HEK293 (cell line): Measurements from ENCODE around the gene SOX18.

Source experiments
- CTCF ChIA-PET: fragments of 350-600 bp; formaldehyde crosslinking; extraction: SDS; loops from one replicate; lab custom pipeline; 2021; ENCODE audit warnings: antibody characterized with exemption; lab: Yijun Ruan, JAX
- POLR2A ChIA-PET: fragments of 300-600 bp; formaldehyde crosslinking; extraction: SDS; loops from one replicate; lab custom pipeline; 2020; ENCODE audit warnings: antibody characterized with exemption, inconsistent platforms; lab: Yijun Ruan, JAX
- H3K27ac ChIP-seq: fragments of 200-500 bp; sonication (Bioruptor generic); 2 replicates; pipeline ENCODE4 v1.5.1; 2014; ENCODE audit warnings: low read depth, low read length, control low read depth, inconsistent platforms; ENCODE audit errors: extremely low read depth
- H3K36me3 ChIP-seq, 2 experiments: fragments of 200-500 bp in 1 of 2; sonication (Bioruptor generic) in 1 of 2; 1 replicate in 1 of 2; 2 replicates in 1 of 2; pipeline ENCODE4 v1.5.1; 2014 to 2017; ENCODE audit warnings: inconsistent platforms in 2 of 2, low read length in 2 of 2; ENCODE audit not compliant: control insufficient read depth in 2 of 2, insufficient read depth in 1 of 2
- H3K4me1 ChIP-seq: fragments of 200-500 bp; sonication (Bioruptor generic); 2 replicates; pipeline ENCODE4 v1.5.1; 2014; ENCODE audit warnings: mild to moderate bottlenecking, low read length, inconsistent platforms; ENCODE audit not compliant: control insufficient read depth, insufficient read depth
- H3K4me3 ChIP-seq: 2 replicates; pipeline ENCODE4 v1.5.1; 2011; ENCODE audit warnings: low read depth, mild to moderate bottlenecking, control low read depth, low read length, moderate library complexity
- H3K9me3 ChIP-seq: fragments of 200-500 bp; sonication (Bioruptor generic); 2 replicates; pipeline ENCODE4 v1.5.1; 2014; ENCODE audit warnings: low read depth, low read length, inconsistent platforms; ENCODE audit not compliant: control insufficient read depth, insufficient read depth
- ELK4 ChIP-seq: IDR thresholded peaks from 2 replicates; pipeline ENCODE4 v1.6.1; 2011; ENCODE audit warnings: mild to moderate bottlenecking, low read depth, low read length, borderline replicate concordance
- GLI2 ChIP-seq: fragments of 450-650 bp; formaldehyde crosslinking; IDR thresholded peaks from 2 replicates; pipeline ENCODE4; 2017; ENCODE audit warnings: missing biosample characterization, missing genetic modification characterization, low read depth, borderline replicate concordance
- HOXA7 ChIP-seq: sonication (generic); formaldehyde crosslinking; IDR thresholded peaks from 2 replicates; pipeline ENCODE4 v1.8.1; 2022; ENCODE audit warnings: missing genetic modification reagents, borderline replicate concordance
- KLF1 ChIP-seq: fragments of 450-650 bp; formaldehyde crosslinking; IDR thresholded peaks from 2 replicates; pipeline ENCODE4 v1.5.1; 2016; ENCODE audit warnings: missing biosample characterization, missing genetic modification characterization
- ZBTB11 ChIP-seq: fragments of 450-650 bp; formaldehyde crosslinking; conservative IDR thresholded peaks from 2 replicates; pipeline ENCODE4 v1.5.1; 2016; ENCODE audit warnings: low read depth, missing biosample characterization, missing genetic modification characterization
- ZNF140 ChIP-seq: fragments of 450-650 bp; formaldehyde crosslinking; IDR thresholded peaks from 2 replicates; pipeline ENCODE4 v1.5.1; 2016; ENCODE audit warnings: missing biosample characterization, missing genetic modification characterization
- ZNF266 ChIP-seq: fragments of 450-650 bp; formaldehyde crosslinking; IDR thresholded peaks from 2 replicates; pipeline ENCODE4 v1.5.1; 2016; ENCODE audit warnings: missing biosample characterization, missing genetic modification characterization, low read depth
- ZNF433 ChIP-seq: fragments of 450-650 bp; formaldehyde crosslinking; IDR thresholded peaks from 2 replicates; pipeline ENCODE4 v1.5.1; 2016; ENCODE audit warnings: missing biosample characterization, missing genetic modification characterization, low read depth
- ZNF473 ChIP-seq: fragments of 450-650 bp; formaldehyde crosslinking; IDR thresholded peaks from 2 replicates; pipeline ENCODE4 v1.5.1; 2017; ENCODE audit warnings: missing biosample characterization, missing genetic modification characterization
- ZNF501 ChIP-seq: fragments of 450-650 bp; formaldehyde crosslinking; IDR thresholded peaks from 2 replicates; pipeline ENCODE4 v1.5.1; 2016; ENCODE audit warnings: missing biosample characterization, missing genetic modification characterization
- ZNF530 ChIP-seq: fragments of 450-650 bp; formaldehyde crosslinking; IDR thresholded peaks from 2 replicates; pipeline ENCODE4 v1.5.1; 2016; ENCODE audit warnings: low read depth, missing biosample characterization, missing genetic modification characterization
- ZNF571 ChIP-seq: fragments of 450-650 bp; formaldehyde crosslinking; IDR thresholded peaks from 2 replicates; pipeline ENCODE4 v1.5.0; 2017; ENCODE audit warnings: missing biosample characterization, missing genetic modification characterization
- ZNF660 ChIP-seq: fragments of 450-650 bp; IDR thresholded peaks from 2 replicates; pipeline ENCODE4 v1.5.1; 2018; ENCODE audit warnings: missing biosample characterization, mild to moderate bottlenecking, missing genetic modification characterization
- ZNF664 ChIP-seq: fragments of 450-650 bp; formaldehyde crosslinking; IDR thresholded peaks from 2 replicates; pipeline ENCODE4 v1.5.1; 2016; ENCODE audit warnings: missing biosample characterization, missing genetic modification characterization
- ZNF701 ChIP-seq: fragments of 450-650 bp; formaldehyde crosslinking; IDR thresholded peaks from 2 replicates; pipeline ENCODE4 v1.5.1; 2016; ENCODE audit warnings: missing biosample characterization, missing genetic modification characterization
- ZXDB ChIP-seq: fragments of 450-650 bp; formaldehyde crosslinking; IDR thresholded peaks from 2 replicates; pipeline ENCODE4 v1.5.1; 2016; ENCODE audit warnings: missing biosample characterization, missing genetic modification characterization
- TF ChIP-seq, protein P1 (sequence below): fragments of 450-650 bp; formaldehyde crosslinking; IDR thresholded peaks from 2 replicates; pipeline ENCODE4 v1.5.1; 2016; ENCODE audit warnings: missing biosample characterization, missing genetic modification characterization
- TF ChIP-seq, protein P2 (sequence below): fragments of 450-650 bp; formaldehyde crosslinking; optimal IDR thresholded peaks from 2 replicates; pipeline ENCODE3; 2016; ENCODE audit warnings: missing biosample characterization, mild to moderate bottlenecking, missing genetic modification characterization
- TF ChIP-seq, protein P3 (sequence below): fragments of 450-650 bp; formaldehyde crosslinking; IDR thresholded peaks from 2 replicates; pipeline ENCODE4 v1.5.1; 2016; ENCODE audit warnings: missing biosample characterization, missing genetic modification characterization

Gene SOX18

GRCh38 chr20:64043768-64044167 is 5.7 kb downstream of the SOX18 start:
- TF ChIP-seq HOXA7 = no peak
- no peak for TF ChIP-seq ZNF501
- TF ChIP-seq ZBTB11 (tag by site-specific recombination) = no peak
- TF ChIP-seq ELK4 = no peak
- TF ChIP-seq, protein P1, sequence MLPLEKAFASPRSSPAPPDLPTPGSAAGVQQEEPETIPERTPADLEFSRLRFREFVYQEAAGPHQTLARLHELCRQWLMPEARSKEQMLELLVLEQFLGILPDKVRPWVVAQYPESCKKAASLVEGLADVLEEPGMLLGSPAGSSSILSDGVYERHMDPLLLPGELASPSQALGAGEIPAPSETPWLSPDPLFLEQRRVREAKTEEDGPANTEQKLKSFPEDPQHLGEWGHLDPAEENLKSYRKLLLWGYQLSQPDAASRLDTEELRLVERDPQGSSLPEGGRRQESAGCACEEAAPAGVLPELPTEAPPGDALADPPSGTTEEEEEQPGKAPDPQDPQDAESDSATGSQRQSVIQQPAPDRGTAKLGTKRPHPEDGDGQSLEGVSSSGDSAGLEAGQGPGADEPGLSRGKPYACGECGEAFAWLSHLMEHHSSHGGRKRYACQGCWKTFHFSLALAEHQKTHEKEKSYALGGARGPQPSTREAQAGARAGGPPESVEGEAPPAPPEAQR (tag by site-specific recombination) = no peak
- TF ChIP-seq ZNF660 (tag by site-specific recombination) = no peak
- no peak for TF ChIP-seq ZXDB
- no peak for TF ChIP-seq ZNF571 (tag by site-specific recombination)
- TF ChIP-seq ZNF433 (tag by site-specific recombination) = no peak
- TF ChIP-seq ZNF140 (tag by site-specific recombination) = no peak
- TF ChIP-seq GLI2 (tag by site-specific recombination) = no peak
- TF ChIP-seq ZNF664 (tag by site-specific recombination) = no peak
- no peak for TF ChIP-seq ZNF701 (tag by site-specific recombination)
- no peak for TF ChIP-seq ZNF266
- TF ChIP-seq, protein P2, sequence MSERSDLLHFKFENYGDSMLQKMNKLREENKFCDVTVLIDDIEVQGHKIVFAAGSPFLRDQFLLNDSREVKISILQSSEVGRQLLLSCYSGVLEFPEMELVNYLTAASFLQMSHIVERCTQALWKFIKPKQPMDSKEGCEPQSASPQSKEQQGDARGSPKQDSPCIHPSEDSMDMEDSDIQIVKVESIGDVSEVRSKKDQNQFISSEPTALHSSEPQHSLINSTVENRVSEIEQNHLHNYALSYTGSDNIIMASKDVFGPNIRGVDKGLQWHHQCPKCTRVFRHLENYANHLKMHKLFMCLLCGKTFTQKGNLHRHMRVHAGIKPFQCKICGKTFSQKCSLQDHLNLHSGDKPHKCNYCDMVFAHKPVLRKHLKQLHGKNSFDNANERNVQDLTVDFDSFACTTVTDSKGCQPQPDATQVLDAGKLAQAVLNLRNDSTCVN = no peak
- TF ChIP-seq ZNF473 (tag by site-specific recombination) = no peak
- no peak for TF ChIP-seq KLF1
- no peak for TF ChIP-seq ZNF530 (tag by site-specific recombination)
- TF ChIP-seq, protein P3, sequence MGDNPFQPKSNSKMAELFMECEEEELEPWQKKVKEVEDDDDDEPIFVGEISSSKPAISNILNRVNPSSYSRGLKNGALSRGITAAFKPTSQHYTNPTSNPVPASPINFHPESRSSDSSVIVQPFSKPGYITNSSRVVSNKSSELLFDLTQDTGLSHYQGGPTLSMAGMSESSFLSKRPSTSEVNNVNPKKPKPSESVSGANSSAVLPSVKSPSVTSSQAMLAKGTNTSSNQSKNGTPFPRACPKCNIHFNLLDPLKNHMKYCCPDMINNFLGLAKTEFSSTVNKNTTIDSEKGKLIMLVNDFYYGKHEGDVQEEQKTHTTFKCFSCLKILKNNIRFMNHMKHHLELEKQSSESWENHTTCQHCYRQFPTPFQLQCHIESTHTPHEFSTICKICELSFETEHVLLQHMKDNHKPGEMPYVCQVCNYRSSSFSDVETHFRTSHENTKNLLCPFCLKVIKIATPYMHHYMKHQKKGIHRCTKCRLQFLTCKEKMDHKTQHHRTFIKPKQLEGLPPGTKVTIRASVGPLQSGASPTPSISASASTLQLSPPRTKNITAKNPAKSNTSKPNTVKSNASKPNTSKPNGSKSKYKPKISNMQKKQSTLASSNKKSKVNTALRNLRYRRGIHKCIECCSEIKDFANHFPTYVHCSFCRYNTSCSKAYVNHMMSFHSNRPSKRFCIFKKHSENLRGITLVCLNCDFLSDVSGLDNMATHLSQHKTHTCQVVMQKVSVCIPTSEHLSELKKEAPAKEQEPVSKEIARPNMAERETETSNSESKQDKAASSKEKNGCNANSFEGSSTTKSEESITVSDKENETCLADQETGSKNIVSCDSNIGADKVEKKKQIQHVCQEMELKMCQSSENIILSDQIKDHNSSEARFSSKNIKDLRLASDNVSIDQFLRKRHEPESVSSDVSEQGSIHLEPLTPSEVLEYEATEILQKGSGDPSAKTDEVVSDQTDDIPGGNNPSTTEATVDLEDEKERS (tag by site-specific recombination) = no peak
- ChIA-PET POLR2A (interaction anchor here (0.7 to 1.0 kb wide), 2 partner anchors 41 to 87 kb away, joined by 4 to 7 read pairs; partner anchors contain the start of gene UCKL1), CTCF (interaction anchor here (0.8 to 1.4 kb wide), 2 partner anchors 10 to 13 kb away, joined by 4 to 6 read pairs; no protein-coding TSS in a partner anchor)
- H3K4me3 ChIP-seq = no peak overlapping the region
- H3K27ac ChIP-seq = no peak overlapping the region
- no peaks in the 10 kb centered on the region for H3K4me1 ChIP-seq
- H3K9me3 ChIP-seq = no peaks in the 10 kb centered on the region
- H3K36me3 ChIP-seq = peaks cover 0 to 5% of the 10 kb centered on the region in 2 experiments; a peak in 1 of 3 replicates
